HG02852 (cell line): ENCODE data around the gene ITPR2.
"Not testable (repeated sequence)": the region's sequence is repeated elsewhere in the genome, so short reads cannot be mapped to it uniquely, and the experiment has no call there.

ENCODE experiments used
- ATAC-seq: cut with Tn5 transposase; IDR thresholded peaks from one replicate; pipeline ENCODE4 v1.9.1; 2021; ENCODE audit warnings: mild to moderate bottlenecking, moderate library complexity; ENCODE audit not compliant: unreplicated experiment

ITPR2 gene

DNA sequence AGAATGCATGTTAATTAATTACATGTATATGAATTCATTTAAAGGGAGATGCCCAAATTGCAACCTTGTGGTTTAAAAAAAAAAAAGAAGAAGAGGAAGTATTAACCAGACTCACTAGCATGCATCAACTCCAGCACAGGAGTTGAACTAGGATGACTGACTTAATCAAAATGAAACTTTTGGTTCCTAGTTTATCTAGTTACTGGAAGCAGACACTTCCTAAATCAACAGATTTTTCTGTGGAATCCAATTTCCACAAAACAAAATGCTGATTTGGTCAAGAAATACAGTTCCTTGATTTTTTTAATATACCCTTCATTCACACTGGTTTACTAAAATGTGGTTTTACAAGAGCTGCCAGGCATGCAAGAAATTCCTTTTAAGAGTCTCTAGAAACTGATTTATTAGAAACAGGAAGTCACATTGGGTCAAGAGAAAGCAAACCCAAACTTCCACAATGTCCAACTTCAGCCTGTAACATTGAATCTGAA is 41.6 kb downstream of the ITPR2 start:
- peak; percentile 82 for ATAC-seq

GRCh38 chr12:26790645-26790994 is 42.4 kb downstream of the ITPR2 start:
- ATAC-seq = no peak

GRCh38 chr12:26789731-26790644 is 43.0 kb downstream of the ITPR2 start:
- no peak for ATAC-seq

GRCh38 chr12:26786865-26787514 is 46.0 kb downstream of the ITPR2 start:
- ATAC-seq = no peak

- no peak for ATAC-seq
Measured at GRCh38 chr12:26786491-26786864, 46.5 kb downstream of the ITPR2 start.

- ATAC-seq = not testable (repeated sequence)
Measured at GRCh38 chr12:26783816-26784379, 49.1 kb downstream of the ITPR2 start.

- no peak for ATAC-seq
Measured at GRCh38 chr12:26783131-26783526, 49.9 kb downstream of the ITPR2 start.

- ATAC-seq = no peak
Measured at GRCh38 chr12:26782372-26783130, 50.4 kb downstream of the ITPR2 start.

DNA sequence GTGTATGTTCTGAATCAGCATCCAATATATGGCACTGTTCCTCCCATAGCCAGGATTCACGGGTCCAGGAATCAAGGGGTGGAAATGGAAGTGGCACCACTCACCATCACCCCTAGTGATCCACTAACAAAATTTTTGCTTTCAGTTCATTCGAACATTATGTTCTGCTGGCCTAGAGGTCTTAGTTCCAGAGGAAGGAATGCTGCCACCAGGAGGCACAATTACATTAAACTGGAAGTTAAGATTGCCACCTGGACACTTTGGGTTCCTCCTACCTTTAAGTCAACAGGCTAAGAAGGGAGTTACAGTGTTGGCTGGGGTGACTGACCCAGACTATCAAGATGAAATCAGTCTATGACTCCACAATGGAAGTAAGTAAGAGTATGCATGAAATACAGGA is 52.3 kb downstream of the ITPR2 start:
- not testable (repeated sequence) for ATAC-seq

DNA sequence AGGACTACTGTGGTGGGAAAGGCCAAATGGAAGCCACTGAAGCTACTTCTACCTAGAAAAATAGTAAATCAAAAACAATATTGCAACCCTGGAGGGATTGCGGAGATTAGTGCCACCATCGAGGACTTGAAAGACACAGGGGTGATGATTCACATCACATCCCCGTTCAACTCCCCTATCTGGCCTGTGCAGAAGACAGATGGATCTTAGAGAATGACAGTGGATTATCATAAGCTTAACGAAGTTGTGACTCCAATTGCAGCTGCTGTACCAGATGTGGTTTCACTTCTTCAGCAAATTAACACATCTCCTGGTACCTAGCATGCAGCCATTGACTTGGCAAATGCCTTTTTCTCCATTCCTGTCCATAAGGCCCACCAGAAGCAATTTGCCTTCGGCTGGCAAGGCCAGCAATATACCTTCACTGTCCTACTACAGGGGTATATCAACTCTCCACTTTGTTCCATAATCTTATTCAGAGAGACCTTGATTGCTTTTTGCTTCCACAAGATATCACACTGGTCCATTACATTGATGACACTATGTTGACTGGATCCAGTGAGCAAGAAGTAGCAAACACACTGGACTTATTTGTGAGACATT is 54.7 kb downstream of the ITPR2 start:
- ATAC-seq = not testable (repeated sequence)

DNA sequence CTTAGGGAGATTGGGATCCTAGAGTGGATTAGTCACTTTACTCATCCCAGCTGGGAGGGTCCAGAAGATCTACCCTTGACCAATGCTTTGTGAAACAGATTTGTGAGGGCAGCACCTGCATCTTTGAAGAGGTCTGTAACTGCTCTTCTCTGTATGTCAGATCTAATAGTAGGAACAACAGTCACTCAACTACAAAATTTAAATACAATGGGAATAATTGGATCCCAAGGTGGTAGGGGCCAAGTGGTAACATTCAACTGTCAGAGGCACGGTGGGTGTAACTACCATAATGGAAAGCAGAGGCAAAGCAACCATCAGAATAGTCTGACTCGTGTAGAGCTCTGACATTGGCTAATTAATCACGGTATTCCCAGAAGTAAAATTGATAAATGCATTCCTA is 55.8 kb downstream of the ITPR2 start:
- no peak for ATAC-seq

DNA sequence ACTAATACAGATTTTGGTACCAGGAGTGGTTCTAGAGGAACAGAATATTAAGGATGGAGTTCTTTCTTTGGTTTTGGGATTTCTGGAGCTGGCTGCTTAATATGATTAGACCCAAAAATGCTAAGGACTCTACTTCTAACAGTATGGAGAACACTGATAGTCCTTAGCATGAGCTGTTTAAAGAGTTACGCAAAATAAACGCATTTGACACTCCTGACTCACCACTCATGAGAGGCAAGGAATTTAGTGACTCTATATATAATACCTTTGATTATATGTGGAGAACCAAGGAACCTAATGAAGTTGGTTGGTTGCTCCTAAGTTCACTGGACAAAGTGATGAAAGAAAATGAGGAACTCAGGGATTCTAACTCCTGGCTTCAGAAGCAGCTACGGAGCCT is 57.0 kb downstream of the ITPR2 start:
- not testable (repeated sequence) for ATAC-seq

GRCh38 chr12:26773313-26774104 is 59.5 kb downstream of the ITPR2 start:
- no peak for ATAC-seq

GRCh38 chr12:26771861-26772260 is 61.1 kb downstream of the ITPR2 start:
- ATAC-seq = no peak

DNA sequence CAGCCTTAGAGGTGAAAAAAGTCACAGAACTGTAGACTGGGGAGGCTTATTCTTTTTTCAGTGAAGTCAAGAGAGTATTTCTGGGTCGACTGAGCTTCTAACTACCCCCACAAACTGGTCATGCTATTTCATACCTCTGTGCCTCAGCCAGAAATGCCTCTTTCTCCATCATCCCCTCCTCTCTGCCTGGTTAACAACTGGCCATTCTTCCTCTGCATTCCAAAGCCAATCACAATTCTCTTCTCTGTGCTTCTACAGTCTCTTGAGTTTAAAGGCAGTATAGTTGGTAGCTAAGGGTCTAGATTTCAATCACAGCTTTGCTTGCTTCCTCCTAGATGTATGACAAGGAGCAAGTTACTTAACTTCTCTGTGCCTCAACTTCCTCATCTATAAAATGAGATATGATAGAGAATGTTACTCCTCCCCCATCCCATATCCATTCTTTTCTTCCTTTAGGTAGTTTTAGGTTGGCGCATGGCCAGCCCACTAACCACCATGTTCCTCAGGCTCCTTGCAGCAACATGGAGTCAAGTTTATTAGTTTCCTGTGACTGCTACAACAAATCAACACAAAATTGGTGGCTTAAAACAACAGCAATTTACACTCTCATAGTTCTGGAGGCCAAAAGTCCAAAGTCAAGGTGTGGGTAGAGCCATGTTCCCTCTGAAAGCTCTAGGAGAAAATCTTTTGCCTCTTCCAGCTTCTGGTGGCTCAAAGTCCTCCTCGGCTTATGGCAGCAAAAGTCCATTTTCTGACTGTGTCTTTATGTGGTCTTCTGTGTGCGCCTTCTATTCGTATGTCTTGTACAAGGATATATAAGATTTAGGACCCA is 62.5 kb downstream of the ITPR2 start:
- no peak for ATAC-seq

DNA sequence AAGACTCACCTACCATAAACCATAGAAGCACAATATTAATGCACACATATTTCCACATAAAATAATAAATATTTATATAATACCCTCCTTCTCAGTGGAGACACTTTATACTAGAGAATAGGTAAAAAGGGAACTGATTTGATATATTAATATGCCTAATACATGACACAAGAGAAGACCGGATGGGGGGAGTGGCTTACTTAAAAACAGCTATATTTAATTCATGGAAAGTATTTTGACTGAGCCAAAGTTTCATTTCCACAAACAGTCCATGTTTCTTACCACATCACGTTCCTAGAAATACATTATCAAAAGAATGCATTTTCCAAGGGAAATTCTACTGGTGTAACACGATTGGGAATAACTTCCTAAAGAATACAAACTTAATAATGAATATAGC is 63.4 kb downstream of the ITPR2 start:
- ATAC-seq = no peak

DNA sequence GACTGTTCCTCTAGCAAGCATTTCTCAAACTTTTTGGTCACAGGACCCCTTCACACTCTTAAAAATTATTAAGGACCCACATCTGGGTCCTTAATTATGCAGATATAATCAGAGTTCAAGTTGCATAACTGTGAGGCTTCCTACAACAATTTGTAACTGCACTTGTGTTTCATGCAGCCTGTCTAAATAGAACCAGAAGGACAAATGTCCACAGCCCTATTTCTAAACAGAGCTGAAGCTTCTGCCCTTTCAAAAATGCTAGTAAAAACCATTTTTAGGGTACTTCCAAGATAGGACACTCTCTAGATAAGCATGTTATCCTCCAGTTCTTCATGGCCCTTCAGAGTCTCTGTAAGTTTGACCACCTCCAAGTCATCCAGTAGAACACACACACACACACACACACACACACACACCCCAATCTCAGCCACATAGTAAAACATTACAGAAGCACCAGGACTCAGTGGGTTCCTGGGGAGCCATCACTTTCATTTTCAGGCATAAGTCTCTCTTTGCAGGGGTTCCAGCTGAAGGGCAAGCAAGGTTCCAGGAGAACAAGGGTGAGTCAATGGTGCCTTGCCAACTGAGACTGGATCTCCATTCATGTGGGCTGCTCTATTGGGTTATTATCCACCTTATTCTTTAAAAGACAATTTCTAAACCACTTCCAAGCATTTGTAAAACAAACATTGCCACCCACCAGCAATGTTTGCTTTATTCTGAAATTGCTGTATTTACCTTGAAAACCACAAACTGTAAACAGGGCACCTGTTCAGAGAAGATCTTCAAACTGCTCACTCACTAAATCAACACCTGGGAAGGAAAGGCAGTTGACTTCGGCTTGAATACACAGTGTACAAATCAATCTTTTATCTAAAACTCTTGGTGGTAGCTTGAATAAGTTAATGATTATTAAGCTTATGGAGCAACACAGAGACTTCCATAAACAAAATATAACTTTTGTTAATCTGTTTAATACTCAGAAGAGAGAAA is 64.1 kb downstream of the ITPR2 start:
- ATAC-seq = peak; percentile 41

GRCh38 chr12:26767865-26768264 is 65.1 kb downstream of the ITPR2 start:
- no peak for ATAC-seq
